Pancreas (tissue), 10 donors: ENCODE data around the gene LY6G6D. TPM values are rescaled to one million over a fixed set of nuclear protein-coding genes. Genes with fewer than 3 reads are reported as not detected.

ENCODE experiments used
- ATAC-seq, 4 donors: fragments of 200-7000 bp; cut with Tn5 transposase; one replicate each; pipeline versions ENCODE4 v1.8.0 to v1.9.1; 2020; ENCODE audit warnings: mild to moderate bottlenecking in 4 of 4, moderate library complexity in 4 of 4
- DNase-seq, 6 donors: peaks; one replicate each; pipeline ENCODE4 v3.0.0-alpha.2; 2020
- FAIRE-seq: peaks from 2 replicates; lab custom pipeline; 2012; peaks lifted over from hg19 to GRCh38; lab: Jason Lieb, UNC
- H3K27ac ChIP-seq, 4 donors: fragments of 200-600 bp; sonication (generic); 1 replicate in 3 of 4; 2 replicates in 1 of 4; pipeline versions ENCODE4 v1.5.0 to v1.8.0; 2020
- H3K27me3 ChIP-seq, 4 donors: fragments of 200-600 bp; one replicate each; pipeline ENCODE4 v1.8.0; 2021
- H3K36me3 ChIP-seq, 3 donors: fragments of 200-600 bp; sonication (generic) in 1 of 3; one replicate each; pipeline versions ENCODE4 v1.5.0 to v1.8.0; 2020 to 2021
- H3K4me1 ChIP-seq, 3 donors: fragments of 200-600 bp; one replicate each; pipeline ENCODE4 v1.8.0; 2021
- H3K4me3 ChIP-seq, 4 donors: fragments of 200-600 bp; sonication (generic) in 2 of 4; one replicate each; pipeline versions ENCODE4 v1.5.0 to v1.8.0; 2020 to 2021
- H3K9me3 ChIP-seq, 4 donors: fragments of 200-600 bp; one replicate each; pipeline ENCODE4 v1.8.0; 2021
- WGBS, 2 donors: extraction: QIAGEN DNeasy Blood & Tissue Kit; methylation state at CpG; one replicate each; pipeline ENCODE4 v1.1.7; 2013; 5-methylcytosine and 5-hydroxymethylcytosine counted together
- intact Hi-C, 3 donors: fragments of 100-400 bp; cut with DNase I; formaldehyde crosslinking; loops; one replicate each; pipeline versions ENCODE4 v1.11.1 to v1.14.2; 2022
- polyA plus RNA-seq, 2 donors: library from polyadenylated mRNA; stranded (reverse); fragments of 200-250 nt; gene quantifications; one replicate each; pipeline ENCODE4 v1.2.3, GENCODE V29; 2013
- total RNA-seq, 6 donors: library from RNA; stranded (reverse); fragmentation: NEBNext Ultra II Directional in 4 of 6; extraction: Animal tissue kit (Norgen Biotek cat#: 25700) in 4 of 6; gene quantifications; one replicate each; pipeline versions ENCODE4 v1.2.1 to v1.2.4, GENCODE V29; 2021 to 2023
- TF ChIP-seq, protein P1 (sequence below), 4 donors: fragments of 200-600 bp; sonication (generic) in 3 of 4; IDR thresholded peaks; one replicate each; pipeline versions ENCODE4 v1.5.0 to v1.8.0; 2021; ENCODE audit warnings: antibody characterized with exemption in 4 of 4
- donor health status: healthy with polysubstance abuse.
- donor health status: DM: no; HTN: no; CAD: no; lungs with moderate emphysema.
- donor health status: DM: no; HTN: no; CAD: no.
- donor health status: control.
- donor health status: control.
- donor health status: Bipolar disorder and iron deficiency.
- donor health status: DM: yes; HTN: yes; CAD: no.
- donor health status: DM: no; HTN: no; CAD: no.
- donor health status: DM: no; HTN: no; CAD: no.
- donor health status: DM: yes; HTN: yes; CAD: no.

Gene LY6G6D
- total and polyA plus RNA-seq, 8 donors: not detected

DNA sequence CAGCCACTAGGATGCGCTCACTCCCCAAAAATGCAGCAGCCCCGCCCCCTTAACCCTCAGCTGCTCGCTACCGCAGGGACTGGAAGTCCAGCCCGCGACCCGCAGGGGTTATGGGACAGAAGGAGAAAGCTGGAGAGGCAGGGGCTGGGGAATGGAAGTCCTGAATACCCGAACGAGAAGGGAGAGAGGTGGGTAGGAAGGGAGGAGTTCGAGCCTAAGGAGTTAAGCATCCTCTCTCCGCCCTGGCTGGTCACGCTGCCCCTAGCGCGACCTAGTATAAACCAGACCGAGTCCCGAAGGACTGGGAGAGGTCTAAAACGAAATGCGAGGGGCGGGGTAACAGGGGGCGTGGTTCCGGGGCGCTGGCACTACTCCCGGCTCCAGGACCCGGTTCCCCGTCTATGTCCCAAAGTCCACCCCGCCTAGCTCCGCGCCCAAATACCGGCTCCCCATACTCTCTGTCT lies 14.4 kb downstream of the LY6G6D start:
- 0 to 1% methylated on average over 27 to 29 of the region's 29 CpGs for WGBS, 2 donors
- Histone ChIP-seq H3K27me3 (no peaks in the 10 kb centered on the region), H3K36me3 (peaks cover 0 to 21% (median 17%) of the 10 kb centered on the region in 3 donors), H3K4me1 (peaks cover 0 to 4% (median 0%) of the 10 kb centered on the region in 3 donors), H3K27ac (peak overlapping the region; percentile 70 to 89 (median 79)), H3K9me3 (no peaks in the 10 kb centered on the region), H3K4me3 (peak overlapping the region; percentile 25 to 66 (median 54))
- intact Hi-C loops: no loop called here
- DNase-seq (peak; percentile 77 to 91 (median 86)), ATAC-seq (peak; percentile 76 to 89 (median 86)), FAIRE-seq (no peak)
- TF ChIP-seq, protein P1, sequence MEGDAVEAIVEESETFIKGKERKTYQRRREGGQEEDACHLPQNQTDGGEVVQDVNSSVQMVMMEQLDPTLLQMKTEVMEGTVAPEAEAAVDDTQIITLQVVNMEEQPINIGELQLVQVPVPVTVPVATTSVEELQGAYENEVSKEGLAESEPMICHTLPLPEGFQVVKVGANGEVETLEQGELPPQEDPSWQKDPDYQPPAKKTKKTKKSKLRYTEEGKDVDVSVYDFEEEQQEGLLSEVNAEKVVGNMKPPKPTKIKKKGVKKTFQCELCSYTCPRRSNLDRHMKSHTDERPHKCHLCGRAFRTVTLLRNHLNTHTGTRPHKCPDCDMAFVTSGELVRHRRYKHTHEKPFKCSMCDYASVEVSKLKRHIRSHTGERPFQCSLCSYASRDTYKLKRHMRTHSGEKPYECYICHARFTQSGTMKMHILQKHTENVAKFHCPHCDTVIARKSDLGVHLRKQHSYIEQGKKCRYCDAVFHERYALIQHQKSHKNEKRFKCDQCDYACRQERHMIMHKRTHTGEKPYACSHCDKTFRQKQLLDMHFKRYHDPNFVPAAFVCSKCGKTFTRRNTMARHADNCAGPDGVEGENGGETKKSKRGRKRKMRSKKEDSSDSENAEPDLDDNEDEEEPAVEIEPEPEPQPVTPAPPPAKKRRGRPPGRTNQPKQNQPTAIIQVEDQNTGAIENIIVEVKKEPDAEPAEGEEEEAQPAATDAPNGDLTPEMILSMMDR (IDR thresholded peaks at IDR 0.05): peak in 2 of 4 donors; percentile 27 to 37

DNA sequence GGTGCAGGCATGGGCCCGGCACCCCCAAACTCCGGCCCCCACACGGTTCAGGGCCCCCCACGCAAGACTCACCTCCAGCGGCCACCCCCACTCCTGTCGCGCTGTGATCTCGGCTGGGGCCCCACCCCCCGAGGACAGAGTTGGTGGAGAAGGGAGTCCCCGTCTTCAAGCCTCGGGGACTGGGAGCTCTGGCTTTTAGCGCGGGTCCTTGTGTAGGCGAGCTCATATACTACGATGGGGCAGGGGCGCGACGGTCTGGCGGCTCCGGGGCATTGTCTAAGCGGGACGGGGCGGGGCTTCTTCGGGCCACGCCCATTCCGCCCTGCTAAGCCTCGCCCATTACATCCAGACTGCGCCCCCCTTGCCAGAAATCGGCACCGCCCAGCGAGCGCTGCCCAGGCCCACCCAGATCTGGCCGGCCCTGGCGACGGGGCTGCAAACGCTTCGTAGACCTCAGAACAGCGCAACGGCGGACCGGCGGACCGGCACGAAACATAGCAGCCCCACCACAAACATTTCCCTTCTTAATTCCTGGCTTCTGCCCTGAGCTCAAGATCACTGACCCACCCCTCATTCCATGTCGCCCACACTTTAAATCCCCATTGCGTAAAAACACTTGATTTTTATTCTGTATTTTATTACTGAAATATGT lies 15.0 kb downstream of the LY6G6D start:
- intact Hi-C loops: no loop called here
- no peaks in the 10 kb centered on the region for H3K27me3 ChIP-seq
- WGBS, 2 donors: 15% methylated on average over 45 to 46 of the region's 46 CpGs
- TF ChIP-seq, protein P1 (IDR thresholded peaks at IDR 0.05): no peak
- FAIRE-seq (no peak), DNase-seq (peak; percentile 56 to 86 (median 77)), ATAC-seq (peak; percentile 59 to 78 (median 75))
- H3K4me1 ChIP-seq: peaks cover 0 to 4% (median 0%) of the 10 kb centered on the region in 3 donors
- H3K9me3 ChIP-seq: no peaks in the 10 kb centered on the region
- H3K36me3 ChIP-seq: peaks cover 0 to 21% (median 17%) of the 10 kb centered on the region in 3 donors
- peak overlapping the region; percentile 25 to 66 (median 54) for H3K4me3 ChIP-seq
- peak overlapping the region; percentile 70 to 89 (median 79) for H3K27ac ChIP-seq

DNA sequence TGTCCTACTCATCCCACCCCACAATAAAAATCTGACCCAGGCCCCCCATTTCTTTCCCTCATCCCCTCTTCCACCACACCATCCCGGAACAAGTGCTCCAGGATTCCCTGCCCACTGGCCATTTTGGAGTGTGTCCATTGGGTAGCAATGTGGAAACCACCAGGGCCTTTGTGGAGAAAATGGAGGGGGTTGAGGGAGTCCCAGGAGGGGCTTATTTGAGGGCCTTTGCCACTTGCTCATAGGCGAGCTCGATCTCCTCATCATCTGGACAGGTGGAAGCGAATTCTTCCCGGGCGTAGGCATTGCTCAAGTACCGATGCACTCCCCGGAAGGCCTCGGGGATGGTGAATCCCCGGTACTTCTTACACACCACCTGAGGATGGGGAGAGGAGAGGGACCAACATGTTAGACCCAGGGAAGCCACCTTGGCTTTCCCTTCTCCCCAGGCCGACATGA lies 15.5 kb downstream of the LY6G6D start:
- no peak for FAIRE-seq
- Histone ChIP-seq H3K27me3 (no peaks in the 10 kb centered on the region), H3K4me1 (peaks cover 0 to 4% (median 0%) of the 10 kb centered on the region in 3 donors), H3K4me3 (peak overlapping the region in 1 of 4 donors; percentile 66), H3K9me3 (no peaks in the 10 kb centered on the region), H3K36me3 (peaks cover 0 to 21% (median 17%) of the 10 kb centered on the region in 3 donors), H3K27ac (peak overlapping the region in 2 of 4 donors; percentile 84 to 89)
- DNase-seq: no peak
- TF ChIP-seq, protein P1 (IDR thresholded peaks at IDR 0.05): no peak
- ATAC-seq: no peak
- intact Hi-C loops: no loop called here
- 88 to 89% methylated on average over 11 of the region's 11 CpGs for WGBS, 2 donors

DNA sequence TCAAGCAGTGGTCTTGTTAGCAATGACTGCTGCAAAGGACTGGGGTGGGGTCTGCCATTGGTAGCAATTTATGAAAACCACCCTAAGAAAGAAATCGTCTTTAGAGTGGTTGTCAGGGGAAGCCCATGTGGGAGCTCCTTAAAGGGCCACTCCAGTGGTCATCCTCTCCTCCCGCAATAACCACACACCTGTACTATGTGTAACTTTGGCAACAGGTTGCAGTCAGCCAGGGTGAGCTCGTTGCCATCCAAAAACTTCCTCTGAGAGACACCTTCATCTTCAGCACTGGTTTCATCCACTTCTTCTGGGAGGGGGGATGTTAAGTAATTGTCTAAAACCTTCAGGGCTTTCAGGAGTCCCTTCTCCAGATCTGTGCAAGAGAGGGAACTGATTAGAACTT lies 16.9 kb downstream of the LY6G6D start:
- WGBS, 2 donors: 60 to 66% methylated on average over 3 of the region's 3 CpGs
- FAIRE-seq: no peak
- peaks cover 4 to 9% (median 5%) of the 10 kb centered on the region in 3 donors for H3K4me1 ChIP-seq

More for the DNA sequence above, 16.9 kb downstream of the LY6G6D start:
- TF ChIP-seq, protein P1 (IDR thresholded peaks at IDR 0.05): no peak
- no peaks in the 10 kb centered on the region for H3K9me3 ChIP-seq
- H3K4me3 ChIP-seq: no peak overlapping the region
- H3K27me3 ChIP-seq: no peaks in the 10 kb centered on the region
- ATAC-seq (no peak), DNase-seq (no peak)
- no peak overlapping the region for H3K27ac ChIP-seq
- H3K36me3 ChIP-seq: peaks cover 0 to 21% (median 17%) of the 10 kb centered on the region in 3 donors
- intact Hi-C loops: no loop called here
